ENCODE data around the gene WWC2.

- no peak for TF ChIP-seq EZH2 (IDR thresholded peaks at IDR 0.05; ENCODE audit: borderline replicate concordance, low read depth, low read length, severe bottlenecking)
- no peak for TF ChIP-seq CTCF (IDR thresholded peaks at IDR 0.05; ENCODE audit: borderline replicate concordance, extremely low read depth, low read length, poor library complexity, severe bottlenecking)
Observed at GRCh38 chr4:183362036-183362435, 263.0 kb downstream of the WWC2 start.
